ENCODE results near the gene CHST8. TPM values are rescaled to one million over a fixed set of nuclear protein-coding genes. Genes with fewer than 3 reads are reported as not detected.

The CHST8 gene
- total RNA-seq, 1 donor = not detected

DNA sequence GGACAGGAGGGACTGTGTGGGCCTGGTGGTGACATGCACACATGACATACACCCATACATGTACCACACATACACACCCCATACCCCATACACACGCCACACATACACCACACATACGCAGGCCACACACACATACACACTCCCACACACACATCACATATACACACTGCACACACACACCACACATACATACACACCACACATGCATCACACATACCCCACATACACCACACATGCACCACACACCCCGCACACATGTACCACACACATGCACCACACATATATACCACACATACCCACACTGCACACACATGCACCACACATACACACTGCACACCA lies 98.4 kb downstream of the CHST8 start:
- no peak for DNase-seq (ENCODE audit: low read depth)
- H3K4me3 ChIP-seq (ENCODE audit: low read depth, low read length) = no peak overlapping the region
- TF ChIP-seq, protein P1, sequence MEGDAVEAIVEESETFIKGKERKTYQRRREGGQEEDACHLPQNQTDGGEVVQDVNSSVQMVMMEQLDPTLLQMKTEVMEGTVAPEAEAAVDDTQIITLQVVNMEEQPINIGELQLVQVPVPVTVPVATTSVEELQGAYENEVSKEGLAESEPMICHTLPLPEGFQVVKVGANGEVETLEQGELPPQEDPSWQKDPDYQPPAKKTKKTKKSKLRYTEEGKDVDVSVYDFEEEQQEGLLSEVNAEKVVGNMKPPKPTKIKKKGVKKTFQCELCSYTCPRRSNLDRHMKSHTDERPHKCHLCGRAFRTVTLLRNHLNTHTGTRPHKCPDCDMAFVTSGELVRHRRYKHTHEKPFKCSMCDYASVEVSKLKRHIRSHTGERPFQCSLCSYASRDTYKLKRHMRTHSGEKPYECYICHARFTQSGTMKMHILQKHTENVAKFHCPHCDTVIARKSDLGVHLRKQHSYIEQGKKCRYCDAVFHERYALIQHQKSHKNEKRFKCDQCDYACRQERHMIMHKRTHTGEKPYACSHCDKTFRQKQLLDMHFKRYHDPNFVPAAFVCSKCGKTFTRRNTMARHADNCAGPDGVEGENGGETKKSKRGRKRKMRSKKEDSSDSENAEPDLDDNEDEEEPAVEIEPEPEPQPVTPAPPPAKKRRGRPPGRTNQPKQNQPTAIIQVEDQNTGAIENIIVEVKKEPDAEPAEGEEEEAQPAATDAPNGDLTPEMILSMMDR (IDR thresholded peaks at IDR 0.05; ENCODE audit: insufficient read depth, low read depth, low read length) = no peak

- TF ChIP-seq, protein P1 (IDR thresholded peaks at IDR 0.05; ENCODE audit: insufficient read depth, low read depth, low read length) = no peak
- no peak overlapping the region for H3K4me3 ChIP-seq (ENCODE audit: low read depth, low read length)
- DNase-seq (ENCODE audit: low read depth) = no peak
Measured at GRCh38 chr19:33720691-33721682, 99.2 kb downstream of the CHST8 start.

GRCh38 chr19:33721735-33722297 lies 100.1 kb downstream of the CHST8 start:
- DNase-seq (ENCODE audit: low read depth) = no peak
- TF ChIP-seq, protein P1 (IDR thresholded peaks at IDR 0.05; ENCODE audit: insufficient read depth, low read depth, low read length) = no peak
- no peak overlapping the region for H3K4me3 ChIP-seq (ENCODE audit: low read depth, low read length)

- DNase-seq (ENCODE audit: low read depth) = no peak
- H3K4me3 ChIP-seq (ENCODE audit: low read depth, low read length) = no peak overlapping the region
- TF ChIP-seq, protein P1 (IDR thresholded peaks at IDR 0.05; ENCODE audit: insufficient read depth, low read depth, low read length) = no peak
Measured at GRCh38 chr19:33722456-33723239, 100.9 kb downstream of the CHST8 start.

GRCh38 chr19:33723512-33723911 lies 101.8 kb downstream of the CHST8 start:
- no peak for DNase-seq (ENCODE audit: low read depth)
- TF ChIP-seq, protein P1 (IDR thresholded peaks at IDR 0.05; ENCODE audit: insufficient read depth, low read depth, low read length) = no peak
- H3K4me3 ChIP-seq (ENCODE audit: low read depth, low read length) = no peak overlapping the region

GRCh38 chr19:33724021-33724720 lies 102.4 kb downstream of the CHST8 start:
- no peak for DNase-seq (ENCODE audit: low read depth)
- no peak overlapping the region for H3K4me3 ChIP-seq (ENCODE audit: low read depth, low read length)

More at GRCh38 chr19:33724021-33724720, 102.4 kb downstream of the CHST8 start:
- TF ChIP-seq, protein P1 (IDR thresholded peaks at IDR 0.05; ENCODE audit: insufficient read depth, low read depth, low read length) = no peak

All from fibroblast of villous mesenchyme (primary cell).